ENCODE results near the gene EPN1. TPM values are rescaled to one million over a fixed set of nuclear protein-coding genes. Genes with fewer than 3 reads are reported as not detected.

Gene EPN1
- total and polyA plus RNA-seq, 4 donors: 18.6 to 117 (median 77.8) TPM

DNA sequence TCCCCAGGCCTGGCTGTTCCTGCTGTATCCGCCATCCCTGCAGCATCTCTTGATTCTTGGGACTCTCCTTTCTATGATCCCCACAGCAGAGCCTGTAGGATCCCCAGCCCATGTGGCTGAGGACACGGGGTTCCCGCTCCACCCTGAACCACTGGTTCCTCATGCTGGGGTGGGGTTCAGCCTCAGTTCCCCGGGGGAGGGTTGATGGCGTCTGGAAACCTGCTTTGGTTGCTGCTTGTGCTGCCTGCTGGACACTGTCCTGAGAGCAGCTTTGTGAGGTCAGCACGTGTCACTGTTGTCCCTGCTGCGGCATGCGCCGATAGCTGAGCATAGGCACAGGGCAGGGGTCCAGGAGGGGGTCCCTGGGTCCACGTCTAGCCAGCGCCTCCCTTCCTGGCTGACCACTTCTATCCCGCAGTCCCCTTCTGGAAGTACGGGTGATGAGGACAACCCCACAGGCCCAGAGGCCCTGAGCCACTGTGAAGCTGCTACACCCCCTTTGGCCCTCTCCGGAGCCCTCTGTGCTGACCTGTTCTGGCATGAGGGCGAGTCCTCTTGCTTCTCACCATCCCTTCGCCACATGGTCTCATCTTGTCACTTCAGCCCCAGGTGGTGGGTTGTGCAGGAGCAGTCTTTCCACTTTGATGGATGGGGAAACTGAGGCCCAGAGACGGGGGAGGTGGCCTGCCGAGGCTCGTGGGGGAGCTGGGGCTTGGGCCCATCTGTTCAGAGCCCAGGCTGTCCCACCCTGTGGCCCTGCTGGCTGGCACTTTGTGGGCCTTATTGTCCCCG is 5.5 kb downstream of the EPN1 start:
- Histone ChIP-seq H3K4me1 (ENCODE audit: control insufficient read depth in 4 of 4, insufficient read depth in 4 of 4, low read length in 3 of 4) (peaks cover 16 to 89% (median 82%) of the 10 kb centered on the region in 4 donors), H3K27ac (ENCODE audit: low read depth in 1 of 2, low read length in 2 of 2) (peak overlapping the region; percentile 11 to 43), H3K4me3 (ENCODE audit: low read depth in 1 of 3, low read length in 3 of 3) (no peak overlapping the region), H3K9me3 (ENCODE audit: control insufficient read depth in 4 of 4, low read length in 3 of 4) (no peaks in the 10 kb centered on the region), H3K27me3 (ENCODE audit: control insufficient read depth in 4 of 4, insufficient read depth in 4 of 4, low read length in 3 of 4) (no peaks in the 10 kb centered on the region), H3K36me3 (ENCODE audit: control insufficient read depth in 4 of 4, insufficient read depth in 3 of 4, low read depth in 1 of 4, low read length in 3 of 4) (peaks cover 4 to 32% (median 13%) of the 10 kb centered on the region in 4 donors), H3K9ac (ENCODE audit: low read depth in 1 of 2, low read length in 2 of 2) (no peak overlapping the region)
- TF ChIP-seq TAF1 (conservative IDR thresholded peaks at IDR 0.05) (no peak), FOXA2 (IDR thresholded peaks at IDR 0.05) (no peak), GABPA (IDR thresholded peaks at IDR 0.05 in 1 of 2, conservative IDR thresholded peaks at IDR 0.05 in 1 of 2) (no peak), HNF4G (IDR thresholded peaks at IDR 0.05) (no peak), JUND (IDR thresholded peaks at IDR 0.05) (no peak), RXRA (IDR thresholded peaks at IDR 0.05) (no peak), YY1 (IDR thresholded peaks at IDR 0.05) (no peak), EGR1 (IDR thresholded peaks at IDR 0.05; ENCODE audit: low read depth in 2 of 2) (no peak), RAD21 (IDR thresholded peaks at IDR 0.05) (no peak), FOXA1 (IDR thresholded peaks at IDR 0.05) (no peak)
- TF ChIP-seq, protein P1, sequence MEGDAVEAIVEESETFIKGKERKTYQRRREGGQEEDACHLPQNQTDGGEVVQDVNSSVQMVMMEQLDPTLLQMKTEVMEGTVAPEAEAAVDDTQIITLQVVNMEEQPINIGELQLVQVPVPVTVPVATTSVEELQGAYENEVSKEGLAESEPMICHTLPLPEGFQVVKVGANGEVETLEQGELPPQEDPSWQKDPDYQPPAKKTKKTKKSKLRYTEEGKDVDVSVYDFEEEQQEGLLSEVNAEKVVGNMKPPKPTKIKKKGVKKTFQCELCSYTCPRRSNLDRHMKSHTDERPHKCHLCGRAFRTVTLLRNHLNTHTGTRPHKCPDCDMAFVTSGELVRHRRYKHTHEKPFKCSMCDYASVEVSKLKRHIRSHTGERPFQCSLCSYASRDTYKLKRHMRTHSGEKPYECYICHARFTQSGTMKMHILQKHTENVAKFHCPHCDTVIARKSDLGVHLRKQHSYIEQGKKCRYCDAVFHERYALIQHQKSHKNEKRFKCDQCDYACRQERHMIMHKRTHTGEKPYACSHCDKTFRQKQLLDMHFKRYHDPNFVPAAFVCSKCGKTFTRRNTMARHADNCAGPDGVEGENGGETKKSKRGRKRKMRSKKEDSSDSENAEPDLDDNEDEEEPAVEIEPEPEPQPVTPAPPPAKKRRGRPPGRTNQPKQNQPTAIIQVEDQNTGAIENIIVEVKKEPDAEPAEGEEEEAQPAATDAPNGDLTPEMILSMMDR (IDR thresholded peaks at IDR 0.05; ENCODE audit: low read depth, low read length, missing input control): no peak
- TF ChIP-seq, protein P2, sequence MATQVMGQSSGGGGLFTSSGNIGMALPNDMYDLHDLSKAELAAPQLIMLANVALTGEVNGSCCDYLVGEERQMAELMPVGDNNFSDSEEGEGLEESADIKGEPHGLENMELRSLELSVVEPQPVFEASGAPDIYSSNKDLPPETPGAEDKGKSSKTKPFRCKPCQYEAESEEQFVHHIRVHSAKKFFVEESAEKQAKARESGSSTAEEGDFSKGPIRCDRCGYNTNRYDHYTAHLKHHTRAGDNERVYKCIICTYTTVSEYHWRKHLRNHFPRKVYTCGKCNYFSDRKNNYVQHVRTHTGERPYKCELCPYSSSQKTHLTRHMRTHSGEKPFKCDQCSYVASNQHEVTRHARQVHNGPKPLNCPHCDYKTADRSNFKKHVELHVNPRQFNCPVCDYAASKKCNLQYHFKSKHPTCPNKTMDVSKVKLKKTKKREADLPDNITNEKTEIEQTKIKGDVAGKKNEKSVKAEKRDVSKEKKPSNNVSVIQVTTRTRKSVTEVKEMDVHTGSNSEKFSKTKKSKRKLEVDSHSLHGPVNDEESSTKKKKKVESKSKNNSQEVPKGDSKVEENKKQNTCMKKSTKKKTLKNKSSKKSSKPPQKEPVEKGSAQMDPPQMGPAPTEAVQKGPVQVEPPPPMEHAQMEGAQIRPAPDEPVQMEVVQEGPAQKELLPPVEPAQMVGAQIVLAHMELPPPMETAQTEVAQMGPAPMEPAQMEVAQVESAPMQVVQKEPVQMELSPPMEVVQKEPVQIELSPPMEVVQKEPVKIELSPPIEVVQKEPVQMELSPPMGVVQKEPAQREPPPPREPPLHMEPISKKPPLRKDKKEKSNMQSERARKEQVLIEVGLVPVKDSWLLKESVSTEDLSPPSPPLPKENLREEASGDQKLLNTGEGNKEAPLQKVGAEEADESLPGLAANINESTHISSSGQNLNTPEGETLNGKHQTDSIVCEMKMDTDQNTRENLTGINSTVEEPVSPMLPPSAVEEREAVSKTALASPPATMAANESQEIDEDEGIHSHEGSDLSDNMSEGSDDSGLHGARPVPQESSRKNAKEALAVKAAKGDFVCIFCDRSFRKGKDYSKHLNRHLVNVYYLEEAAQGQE (IDR thresholded peaks at IDR 0.05): no peak
- TF ChIP-seq, protein P3, sequence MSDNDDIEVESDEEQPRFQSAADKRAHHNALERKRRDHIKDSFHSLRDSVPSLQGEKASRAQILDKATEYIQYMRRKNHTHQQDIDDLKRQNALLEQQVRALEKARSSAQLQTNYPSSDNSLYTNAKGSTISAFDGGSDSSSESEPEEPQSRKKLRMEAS (IDR thresholded peaks at IDR 0.05): no peak
- TF ChIP-seq, protein P4, sequence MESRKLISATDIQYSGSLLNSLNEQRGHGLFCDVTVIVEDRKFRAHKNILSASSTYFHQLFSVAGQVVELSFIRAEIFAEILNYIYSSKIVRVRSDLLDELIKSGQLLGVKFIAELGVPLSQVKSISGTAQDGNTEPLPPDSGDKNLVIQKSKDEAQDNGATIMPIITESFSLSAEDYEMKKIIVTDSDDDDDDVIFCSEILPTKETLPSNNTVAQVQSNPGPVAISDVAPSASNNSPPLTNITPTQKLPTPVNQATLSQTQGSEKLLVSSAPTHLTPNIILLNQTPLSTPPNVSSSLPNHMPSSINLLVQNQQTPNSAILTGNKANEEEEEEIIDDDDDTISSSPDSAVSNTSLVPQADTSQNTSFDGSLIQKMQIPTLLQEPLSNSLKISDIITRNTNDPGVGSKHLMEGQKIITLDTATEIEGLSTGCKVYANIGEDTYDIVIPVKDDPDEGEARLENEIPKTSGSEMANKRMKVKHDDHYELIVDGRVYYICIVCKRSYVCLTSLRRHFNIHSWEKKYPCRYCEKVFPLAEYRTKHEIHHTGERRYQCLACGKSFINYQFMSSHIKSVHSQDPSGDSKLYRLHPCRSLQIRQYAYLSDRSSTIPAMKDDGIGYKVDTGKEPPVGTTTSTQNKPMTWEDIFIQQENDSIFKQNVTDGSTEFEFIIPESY (IDR thresholded peaks at IDR 0.05): no peak
- 94% methylated on average over 20 of the region's 20 CpGs for WGBS
- no peak for DNase-seq (ENCODE audit: low spot score)

All from liver (tissue), 9 donors.